Activated T-cell treated with anti-CD3 and anti-CD28 coated beads, Interleukin-2, amount 50 U/mL, for 4 hours (primary cell): ENCODE results near the gene DHRS4L2. TPM values are rescaled to one million over a fixed set of nuclear protein-coding genes. Genes with fewer than 3 reads are reported as not detected.
"Not testable (repeated sequence)": the region's sequence is repeated elsewhere in the genome, so short reads cannot be mapped to it uniquely, and the experiment has no call there.

Experiments
- ATAC-seq, 2 donors: fragments of 200-7000 bp; cut with Tn5 transposase; one replicate each; pipeline ENCODE4 v1.10.0; 2021
- DNase-seq: peaks from one replicate; pipeline ENCODE4 v3.0.0-alpha.2; 2020
- H3K27me3 Mint-ChIP-seq: one replicate; pipeline ENCODE4 v1.8.0; 2021; ENCODE audit warnings: low read depth, mixed read lengths
- H3K36me3 Mint-ChIP-seq: one replicate; pipeline ENCODE4 v1.8.0; 2022; ENCODE audit warnings: mixed read lengths; ENCODE audit not compliant: insufficient read depth
- H3K4me1 Mint-ChIP-seq: one replicate; pipeline ENCODE4 v1.8.0; 2021; ENCODE audit warnings: low read depth, mixed read lengths
- H3K4me3 Mint-ChIP-seq: one replicate; pipeline ENCODE4 v1.8.0; 2021; ENCODE audit warnings: mild to moderate bottlenecking, moderate library complexity, mixed read lengths
- H3K9me3 Mint-ChIP-seq: one replicate; pipeline ENCODE4 v1.8.0; 2021; ENCODE audit warnings: mixed read lengths
- total RNA-seq, 3 donors: library from RNA; stranded (reverse); gene quantifications; one replicate each; pipeline ENCODE4 v1.2.1, GENCODE V29; 2021

DHRS4L2 gene
- total RNA-seq, result 10 to 100 TPM; 10.8 to 15.9 (median 12.5) TPM

- H3K9me3 Mint-ChIP-seq, result not testable (repeated sequence)
- H3K4me1 Mint-ChIP-seq, result peaks cover 22% of the 10 kb centered on the region
Observed at GRCh38 chr14:23988607-23989363, at the start of gene DHRS4L2. DHRS4L2 (plus strand) TSS chr14:23988929; CDS start chr14:23988948, 19 bp downstream.

GRCh38 chr14:23939607-23940326, 49.0 kb upstream of the DHRS4L2 start:
- ATAC-seq, result no peak
- H3K4me3 Mint-ChIP-seq, result no peak overlapping the region
- H3K36me3 Mint-ChIP-seq, result peaks cover 5% of the 10 kb centered on the region
- peaks cover 3% of the 10 kb centered on the region for H3K4me1 Mint-ChIP-seq
- no peak for DNase-seq
- H3K9me3 Mint-ChIP-seq, result no peaks in the 10 kb centered on the region
- no peaks in the 10 kb centered on the region for H3K27me3 Mint-ChIP-seq

More at GRCh38 chr14:23988607-23989363, at the start of gene DHRS4L2:
- peak; percentile 69 for DNase-seq
- H3K4me3 Mint-ChIP-seq, result peak within 1 kb of the TSS; percentile 79
- not testable (repeated sequence) for H3K36me3 Mint-ChIP-seq, H3K27me3 Mint-ChIP-seq
- peak; percentile 98 to 99 for ATAC-seq

- Mint-ChIP-seq H3K36me3 (peaks cover 5% of the 10 kb centered on the region), H3K4me1 (peaks cover 8% of the 10 kb centered on the region), H3K9me3 (no peaks in the 10 kb centered on the region), H3K4me3 (no peak overlapping the region), H3K27me3 (no peaks in the 10 kb centered on the region)
- ATAC-seq (no peak), DNase-seq (no peak)
Observed at GRCh38 chr14:23941230-23941629, 47.5 kb upstream of the DHRS4L2 start.

- no peak for DNase-seq
Observed at GRCh38 chr14:23941669-23942068, 47.1 kb upstream of the DHRS4L2 start.

GRCh38 chr14:23942587-23942986, 46.1 kb upstream of the DHRS4L2 start:
- Mint-ChIP-seq H3K36me3 (peaks cover 5% of the 10 kb centered on the region), H3K4me1 (peaks cover 15% of the 10 kb centered on the region), H3K27me3 (no peaks in the 10 kb centered on the region), H3K9me3 (no peaks in the 10 kb centered on the region), H3K4me3 (no peak overlapping the region)
- DNase-seq (no peak), ATAC-seq (no peak)

More at GRCh38 chr14:23941669-23942068, 47.1 kb upstream of the DHRS4L2 start:
- Mint-ChIP-seq H3K36me3 (peaks cover 5% of the 10 kb centered on the region), H3K4me3 (no peak overlapping the region), H3K9me3 (no peaks in the 10 kb centered on the region), H3K27me3 (no peaks in the 10 kb centered on the region), H3K4me1 (peaks cover 12% of the 10 kb centered on the region)
- ATAC-seq, result no peak

GRCh38 chr14:23949069-23949468, 39.7 kb upstream of the DHRS4L2 start:
- not testable (repeated sequence) for ATAC-seq, H3K27me3 Mint-ChIP-seq, H3K4me3 Mint-ChIP-seq, DNase-seq, H3K9me3 Mint-ChIP-seq, H3K36me3 Mint-ChIP-seq
- H3K4me1 Mint-ChIP-seq, result peaks cover 36% of the 10 kb centered on the region

- Mint-ChIP-seq H3K4me3 (no peak overlapping the region), H3K9me3 (no peaks in the 10 kb centered on the region), H3K36me3 (peaks cover 3% of the 10 kb centered on the region), H3K27me3 (no peaks in the 10 kb centered on the region), H3K4me1 (peaks cover 40% of the 10 kb centered on the region)
- no peak for ATAC-seq
- DNase-seq, result no peak
Observed at GRCh38 chr14:23950411-23951135, 38.2 kb upstream of the DHRS4L2 start.

- H3K27me3 Mint-ChIP-seq, H3K36me3 Mint-ChIP-seq, ATAC-seq, H3K9me3 Mint-ChIP-seq, H3K4me3 Mint-ChIP-seq, DNase-seq: not testable (repeated sequence)
- H3K4me1 Mint-ChIP-seq, result peaks cover 36% of the 10 kb centered on the region
Observed at GRCh38 chr14:23951136-23951466, 37.6 kb upstream of the DHRS4L2 start.

- H3K4me3 Mint-ChIP-seq, result no peak overlapping the region
- H3K4me1 Mint-ChIP-seq, result peaks cover 31% of the 10 kb centered on the region
- no peaks in the 10 kb centered on the region for H3K27me3 Mint-ChIP-seq
- H3K36me3 Mint-ChIP-seq, result peaks cover 11% of the 10 kb centered on the region
- DNase-seq (no peak), ATAC-seq (no peak)
- H3K9me3 Mint-ChIP-seq, result no peaks in the 10 kb centered on the region
Observed at GRCh38 chr14:23951590-23952201, 37.0 kb upstream of the DHRS4L2 start.

- H3K27me3 Mint-ChIP-seq, H3K9me3 Mint-ChIP-seq, DNase-seq, ATAC-seq: not testable (repeated sequence)
- Mint-ChIP-seq H3K4me3 (peak overlapping the region; percentile 92), H3K36me3 (peaks cover 14% of the 10 kb centered on the region), H3K4me1 (peaks cover 27% of the 10 kb centered on the region)
Observed at GRCh38 chr14:23953116-23953463, 35.6 kb upstream of the DHRS4L2 start.

GRCh38 chr14:23953464-23954278, 35.1 kb upstream of the DHRS4L2 start, which contains the start of gene DHRS4:
DHRS4 (plus strand) TSS chr14:23953770; CDS start chr14:23953789, 19 bp downstream.
- ATAC-seq (peak; percentile 98 to 100), DNase-seq (peak; percentile 75)
- peaks cover 26% of the 10 kb centered on the region for H3K4me1 Mint-ChIP-seq

GRCh38 chr14:23954279-23954614, 34.5 kb upstream of the DHRS4L2 start:
- H3K27me3 Mint-ChIP-seq, DNase-seq, H3K9me3 Mint-ChIP-seq: not testable (repeated sequence)
- H3K4me1 Mint-ChIP-seq, result peaks cover 25% of the 10 kb centered on the region
- peak in 1 of 2 donors; percentile 13 for ATAC-seq
- H3K4me3 Mint-ChIP-seq, result peak overlapping the region; percentile 92
- H3K36me3 Mint-ChIP-seq, result peaks cover 13% of the 10 kb centered on the region

More at GRCh38 chr14:23953464-23954278, 35.1 kb upstream of the DHRS4L2 start, which contains the start of gene DHRS4:
- Mint-ChIP-seq H3K4me3 (peak within 1 kb of the TSS; percentile 92), H3K36me3 (peaks cover 14% of the 10 kb centered on the region), H3K9me3 (no peaks in the 10 kb centered on the region), H3K27me3 (no peaks in the 10 kb centered on the region)

GRCh38 chr14:23954965-23955364, 33.8 kb upstream of the DHRS4L2 start:
- ATAC-seq, H3K4me3 Mint-ChIP-seq: not testable (repeated sequence)

More at GRCh38 chr14:23954965-23955364, 33.8 kb upstream of the DHRS4L2 start:
- DNase-seq, H3K9me3 Mint-ChIP-seq, H3K27me3 Mint-ChIP-seq: not testable (repeated sequence)
- Mint-ChIP-seq H3K36me3 (peaks cover 13% of the 10 kb centered on the region), H3K4me1 (peaks cover 25% of the 10 kb centered on the region)
